NCI-H69 (cell line): ENCODE measurements around the gene PKP1.

Source experiments
- DNase-seq: peaks from one replicate; lab custom pipeline; 2025; lab: John Stamatoyannopoulos, UW

PKP1 gene

GRCh38 chr1:201282216-201282615 is 1.1 kb upstream of the PKP1 start:
- no peak for DNase-seq

GRCh38 chr1:201283836-201284553 is 689 bp downstream of the PKP1 start:
- DNase-seq, result no peak

- no peak for DNase-seq
These were observed 1.3 kb downstream of the PKP1 start for GRCh38 chr1:201284636-201285035.

- DNase-seq, result no peak
These were observed 2.5 kb downstream of the PKP1 start for GRCh38 chr1:201285846-201286245.

GRCh38 chr1:201286445-201286844 is 3.1 kb downstream of the PKP1 start:
- DNase-seq, result no peak

- DNase-seq, result no peak
These were observed 4.7 kb downstream of the PKP1 start for GRCh38 chr1:201288007-201288406.

GRCh38 chr1:201288765-201289164 is 5.5 kb downstream of the PKP1 start:
- DNase-seq, result no peak

- no peak for DNase-seq
These were observed 7.2 kb downstream of the PKP1 start for GRCh38 chr1:201290551-201290950.

- no peak for DNase-seq
These were observed 8.6 kb downstream of the PKP1 start for GRCh38 chr1:201291916-201292315.

- no peak for DNase-seq
These were observed 11.6 kb downstream of the PKP1 start for GRCh38 chr1:201294876-201295275.

- no peak for DNase-seq
These were observed 12.0 kb downstream of the PKP1 start for GRCh38 chr1:201295346-201295745.

- DNase-seq, result peak; percentile 23
These were observed 12.6 kb downstream of the PKP1 start for GRCh38 chr1:201295861-201296260.

GRCh38 chr1:201296352-201296751 is 13.0 kb downstream of the PKP1 start:
- DNase-seq, result no peak

GRCh38 chr1:201298396-201299381 is 15.4 kb downstream of the PKP1 start:
- no peak for DNase-seq

GRCh38 chr1:201299968-201300367 is 16.7 kb downstream of the PKP1 start:
- DNase-seq, result no peak

GRCh38 chr1:201300641-201301040 is 17.3 kb downstream of the PKP1 start:
- DNase-seq, result no peak

GRCh38 chr1:201302163-201303152 is 19.2 kb downstream of the PKP1 start:
- DNase-seq, result no peak

GRCh38 chr1:201304126-201304525 is 20.8 kb downstream of the PKP1 start:
- no peak for DNase-seq

GRCh38 chr1:201305815-201306214 is 22.5 kb downstream of the PKP1 start:
- no peak for DNase-seq

GRCh38 chr1:201307231-201307630 is 23.9 kb downstream of the PKP1 start:
- DNase-seq, result no peak

- peak; percentile 60 for DNase-seq
These were observed 24.6 kb downstream of the PKP1 start for GRCh38 chr1:201307760-201308499.
